Measurements from ENCODE around the gene PRSS33.

- TF ChIP-seq GATA2 (IDR thresholded peaks at IDR 0.05; ENCODE audit: low read depth, low read length), result no peak
- no peak for TF ChIP-seq GATA3 (IDR thresholded peaks at IDR 0.05; ENCODE audit: low read depth, low read length)
These were observed 37.9 kb downstream of the PRSS33 start for GRCh38 chr16:2749476-2749875.

Data from SH-SY5Y (cell line).